ENCODE results near the gene CLCN2.

- TF ChIP-seq CTCF (IDR thresholded peaks at IDR 0.05; ENCODE audit: insufficient read depth, low read depth, low read length) (no peak), EZH2 (IDR thresholded peaks at IDR 0.05; ENCODE audit: insufficient read depth, low read length) (no peak)
Observed at GRCh38 chr3:184314363-184314699, 47.1 kb downstream of the CLCN2 start, which contains the start of gene EIF4G1.

Data from astrocyte (in vitro differentiated cells and primary cell).